HFFc6 (cell line): ENCODE results near the gene ACYP1. TPM values are rescaled to one million over a fixed set of nuclear protein-coding genes. Genes with fewer than 3 reads are reported as not detected.
A peak's percentile ranks its signal among the peaks of the same experiment; 100 is the strongest.
"Not testable (repeated sequence)": the region's sequence is repeated elsewhere in the genome, so short reads cannot be mapped to it uniquely, and the experiment has no call there.

ENCODE experiments used
- DNase-seq: peaks from one replicate; pipeline ENCODE4 v3.0.0-alpha.2; 2018
- H3K27ac Mint-ChIP-seq: 2 replicates; pipeline ENCODE4 v1.8.0; 2020; ENCODE audit warnings: mild to moderate bottlenecking, mixed read lengths
- H3K27me3 Mint-ChIP-seq: 2 replicates; pipeline ENCODE4 v1.8.0; 2021; ENCODE audit warnings: mild to moderate bottlenecking, moderate library complexity, mixed read lengths; ENCODE audit not compliant: insufficient read depth
- H3K36me3 Mint-ChIP-seq: 2 replicates; pipeline ENCODE4 v1.8.0; 2021; ENCODE audit warnings: low read depth, mixed read lengths
- H3K4me1 Mint-ChIP-seq: 2 replicates; pipeline ENCODE4 v1.8.0; 2020; ENCODE audit warnings: low read depth, mixed read lengths
- H3K4me3 Mint-ChIP-seq: 2 replicates; pipeline ENCODE4 v1.8.0; 2020; ENCODE audit warnings: mild to moderate bottlenecking, moderate library complexity, mixed read lengths
- H3K9me3 Mint-ChIP-seq: 2 replicates; pipeline ENCODE4 v1.8.0; 2020; ENCODE audit warnings: mild to moderate bottlenecking, mixed read lengths
- total RNA-seq, 6 experiments: library from RNA; stranded (reverse); fragmentation: NEBNext Ultra II Directional; extraction: Animal tissue kit (Norgen Biotek cat#: 25700); gene quantifications; 2 replicates in 1 of 6; 3 replicates in 5 of 6; pipeline ENCODE4 v1.2.3, GENCODE V29; 2021
- TF ChIP-seq, protein P1 (sequence below): fragments of 200-600 bp; sonication (generic); IDR thresholded peaks from 2 replicates; pipeline ENCODE4 v1.5.0; 2021; ENCODE audit warnings: antibody characterized with exemption, mild to moderate bottlenecking

Gene ACYP1
- total RNA-seq, 6 experiments from 2014 or later = 5.9 to 14.9 (median 11.7) TPM

DNA sequence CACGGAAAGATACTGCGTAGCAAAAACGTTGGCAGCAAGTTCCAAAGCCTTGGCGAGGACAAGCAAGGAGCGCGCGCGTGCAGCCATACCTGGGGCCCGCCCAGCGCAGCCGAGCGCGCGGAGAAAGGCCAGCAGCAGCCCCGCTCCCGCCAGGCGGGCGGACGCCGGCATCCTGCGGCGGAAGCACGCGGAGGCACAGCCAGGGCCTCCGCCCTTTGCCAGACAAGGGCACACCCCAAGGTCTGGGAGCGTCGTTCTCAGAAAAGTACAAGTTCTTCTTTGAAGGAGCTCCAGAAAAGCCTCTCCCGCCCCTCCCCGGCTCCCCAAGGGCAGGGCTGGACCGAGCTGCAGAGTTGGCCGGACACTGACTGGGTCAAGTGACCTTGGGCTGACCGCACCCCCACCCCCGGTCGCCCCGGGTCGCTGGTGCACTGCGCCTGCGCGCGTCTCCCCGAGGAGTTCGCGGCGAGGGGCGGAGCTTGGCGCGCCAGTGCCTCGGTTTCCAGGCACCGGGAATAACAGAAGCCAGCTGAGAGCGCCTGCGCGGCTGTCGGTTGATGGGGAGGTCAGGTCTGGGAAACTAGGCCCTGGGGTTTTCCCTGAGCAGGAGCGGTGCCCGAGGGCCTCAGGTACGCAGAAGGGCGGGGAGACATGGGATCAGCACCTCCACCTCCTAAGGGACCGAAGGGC lies 5.4 kb upstream of the ACYP1 start, which contains the start of gene ZC2HC1C:
TSS of gene ZC2HC1C (plus strand) at position 521 of the 690 bp plus-strand sequence. CDS start 933 bp downstream, outside the sequence.
- Mint-ChIP-seq H3K4me3 (no peak within 1 kb of the TSS), H3K36me3 (no peaks in the 10 kb centered on the region), H3K4me1 (peaks cover 8% of the 10 kb centered on the region), H3K9me3 (no peaks in the 10 kb centered on the region), H3K27ac (peak within 1 kb of the TSS; percentile 27), H3K27me3 (peaks cover 1% of the 10 kb centered on the region)
- TF ChIP-seq, protein P1, sequence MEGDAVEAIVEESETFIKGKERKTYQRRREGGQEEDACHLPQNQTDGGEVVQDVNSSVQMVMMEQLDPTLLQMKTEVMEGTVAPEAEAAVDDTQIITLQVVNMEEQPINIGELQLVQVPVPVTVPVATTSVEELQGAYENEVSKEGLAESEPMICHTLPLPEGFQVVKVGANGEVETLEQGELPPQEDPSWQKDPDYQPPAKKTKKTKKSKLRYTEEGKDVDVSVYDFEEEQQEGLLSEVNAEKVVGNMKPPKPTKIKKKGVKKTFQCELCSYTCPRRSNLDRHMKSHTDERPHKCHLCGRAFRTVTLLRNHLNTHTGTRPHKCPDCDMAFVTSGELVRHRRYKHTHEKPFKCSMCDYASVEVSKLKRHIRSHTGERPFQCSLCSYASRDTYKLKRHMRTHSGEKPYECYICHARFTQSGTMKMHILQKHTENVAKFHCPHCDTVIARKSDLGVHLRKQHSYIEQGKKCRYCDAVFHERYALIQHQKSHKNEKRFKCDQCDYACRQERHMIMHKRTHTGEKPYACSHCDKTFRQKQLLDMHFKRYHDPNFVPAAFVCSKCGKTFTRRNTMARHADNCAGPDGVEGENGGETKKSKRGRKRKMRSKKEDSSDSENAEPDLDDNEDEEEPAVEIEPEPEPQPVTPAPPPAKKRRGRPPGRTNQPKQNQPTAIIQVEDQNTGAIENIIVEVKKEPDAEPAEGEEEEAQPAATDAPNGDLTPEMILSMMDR = no peak
- peak; percentile 74 for DNase-seq

DNA sequence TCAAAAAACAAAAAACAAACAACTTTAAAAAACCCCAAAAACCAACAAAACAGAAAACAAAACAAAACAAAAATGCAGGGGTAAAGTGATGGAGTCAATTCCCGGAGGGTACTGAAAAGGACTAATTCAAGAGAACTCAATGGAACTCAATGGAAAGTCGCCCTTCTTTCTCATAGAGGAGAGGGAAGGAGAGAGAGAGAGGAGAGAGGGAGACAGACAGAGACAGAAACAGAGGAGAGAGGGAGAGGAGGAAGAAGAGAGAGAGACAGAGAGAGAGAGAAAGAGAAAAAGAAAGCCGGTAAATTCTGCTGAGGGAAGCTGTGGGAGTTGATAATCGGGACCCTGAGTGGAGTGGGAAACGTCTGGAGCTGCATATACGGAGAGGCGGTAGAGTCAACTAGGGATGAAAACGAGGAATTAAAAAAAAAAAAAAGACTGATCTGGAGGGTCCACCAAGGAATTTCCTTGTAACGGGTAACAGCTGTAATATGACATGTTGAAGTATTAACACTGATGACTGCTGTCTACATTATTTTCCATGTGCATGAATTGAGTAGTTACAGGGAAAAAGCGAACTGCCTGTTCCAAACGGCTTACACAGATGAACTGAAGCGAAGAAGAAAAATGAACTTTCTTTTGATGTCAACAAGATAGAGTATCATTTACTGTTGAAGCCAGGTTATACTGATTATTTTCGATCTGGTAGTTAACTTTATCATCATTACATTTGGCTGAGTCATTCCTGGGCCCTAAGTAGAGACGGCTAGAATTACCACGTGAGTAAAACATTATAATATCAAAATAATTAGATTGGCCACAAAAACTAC lies 4.7 kb upstream of the ACYP1 start:
- Mint-ChIP-seq H3K4me1 (peaks cover 13% of the 10 kb centered on the region), H3K27me3 (peaks cover 1% of the 10 kb centered on the region), H3K27ac (no peak overlapping the region), H3K4me3 (no peak overlapping the region), H3K9me3 (no peaks in the 10 kb centered on the region), H3K36me3 (no peaks in the 10 kb centered on the region)
- TF ChIP-seq, protein P1 = no peak
- DNase-seq = no peak

DNA sequence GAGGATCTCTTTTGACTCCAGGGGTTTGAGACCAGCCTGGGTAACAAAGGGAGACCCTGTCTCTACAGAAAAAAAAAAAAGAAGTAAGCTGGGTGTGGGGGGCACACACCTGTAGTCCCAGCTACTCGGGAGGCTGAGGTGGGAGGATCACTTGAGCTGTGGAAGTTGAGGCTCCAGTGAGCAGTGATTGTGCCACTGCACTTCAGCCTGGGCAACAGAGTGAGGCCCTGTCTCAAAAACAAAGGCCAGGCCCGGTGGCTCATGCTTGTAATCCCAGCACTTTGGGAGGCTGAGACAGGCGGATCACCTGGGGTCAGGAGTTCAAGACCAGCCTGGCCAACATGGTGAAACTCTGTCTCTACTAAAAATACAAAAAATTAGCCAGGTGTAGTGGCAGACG lies 3.9 kb upstream of the ACYP1 start:
- not testable (repeated sequence) for H3K36me3 Mint-ChIP-seq, DNase-seq, H3K4me3 Mint-ChIP-seq, H3K9me3 Mint-ChIP-seq, H3K27me3 Mint-ChIP-seq, H3K27ac Mint-ChIP-seq
- H3K4me1 Mint-ChIP-seq = peaks cover 21% of the 10 kb centered on the region

DNA sequence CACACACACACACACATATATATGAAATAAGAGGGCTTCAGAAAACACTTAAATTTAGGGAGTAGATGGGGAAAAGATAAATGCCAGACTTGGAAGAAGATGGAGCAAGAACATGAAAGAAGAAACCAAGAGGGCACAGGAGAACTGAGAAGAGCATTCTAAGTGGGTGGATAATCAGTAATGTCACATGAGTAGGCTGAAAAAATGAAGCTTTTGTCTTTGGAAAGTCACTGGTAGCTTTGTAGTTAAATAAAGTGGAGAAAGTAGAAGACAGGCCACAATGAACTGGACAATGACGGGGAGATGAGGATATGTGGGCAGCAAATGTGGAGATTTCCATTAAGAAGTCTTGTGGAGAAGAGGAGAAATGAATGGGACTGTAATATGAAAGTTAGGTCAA lies 3.4 kb upstream of the ACYP1 start:
- no peak for DNase-seq
- H3K9me3 Mint-ChIP-seq = no peaks in the 10 kb centered on the region
- H3K4me1 Mint-ChIP-seq = peaks cover 24% of the 10 kb centered on the region
- H3K4me3 Mint-ChIP-seq = no peak overlapping the region
- no peaks in the 10 kb centered on the region for H3K36me3 Mint-ChIP-seq
- no peak overlapping the region for H3K27ac Mint-ChIP-seq
- peaks cover 1% of the 10 kb centered on the region for H3K27me3 Mint-ChIP-seq
- TF ChIP-seq, protein P1 = no peak

DNA sequence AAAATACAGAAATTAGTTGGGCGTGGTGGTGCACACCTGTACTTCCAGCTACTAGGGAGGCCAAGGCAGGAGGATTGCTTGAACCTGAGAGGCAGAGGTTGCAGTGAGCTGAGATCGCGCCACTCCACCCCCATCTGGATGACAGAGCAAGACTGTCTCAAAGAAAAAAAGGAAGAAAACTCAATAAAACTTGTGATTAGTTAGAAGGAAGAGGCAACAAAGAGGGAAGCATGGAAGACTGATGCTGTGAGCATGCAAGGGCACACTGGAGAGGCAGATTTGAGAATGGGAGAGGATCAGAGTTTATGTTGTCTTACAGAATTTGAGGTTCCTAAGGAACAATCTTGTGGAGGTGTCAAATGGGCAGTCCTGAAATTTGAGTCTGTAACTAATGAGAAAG lies 2.9 kb upstream of the ACYP1 start:
- TF ChIP-seq, protein P1 = no peak
- H3K27me3 Mint-ChIP-seq = peaks cover 1% of the 10 kb centered on the region; the same call in 1 of the 2 replicates
- no peak overlapping the region for H3K27ac Mint-ChIP-seq
- peaks cover 24% of the 10 kb centered on the region for H3K4me1 Mint-ChIP-seq
- no peak overlapping the region for H3K4me3 Mint-ChIP-seq
- no peaks in the 10 kb centered on the region for H3K36me3 Mint-ChIP-seq
- DNase-seq = no peak
- H3K9me3 Mint-ChIP-seq = no peaks in the 10 kb centered on the region

DNA sequence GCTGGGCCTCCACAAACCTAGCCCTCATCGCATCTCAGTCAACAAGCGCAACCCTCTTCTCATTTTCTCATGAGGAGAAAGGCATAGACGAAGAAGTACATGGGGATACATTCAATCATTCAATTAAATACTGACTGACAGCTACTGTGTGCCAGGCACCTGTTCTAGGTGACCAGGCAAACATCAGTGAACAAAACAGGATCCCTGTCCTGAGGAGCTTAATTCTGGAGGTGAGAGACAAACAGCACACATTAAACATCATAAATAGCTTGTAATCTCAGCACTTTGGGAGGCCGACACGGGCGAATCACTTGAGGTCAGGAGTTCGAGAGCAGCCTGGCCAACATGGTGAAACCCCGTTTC lies 362 bp upstream of the ACYP1 start:
- H3K27ac Mint-ChIP-seq = peak overlapping the region; percentile 83; the same call in 1 of the 2 replicates
- DNase-seq = no peak
- H3K27me3 Mint-ChIP-seq = no peaks in the 10 kb centered on the region
- peaks cover 10% of the 10 kb centered on the region for H3K36me3 Mint-ChIP-seq
- H3K4me3 Mint-ChIP-seq = peak overlapping the region; percentile 100
- TF ChIP-seq, protein P1 = no peak
- no peaks in the 10 kb centered on the region for H3K9me3 Mint-ChIP-seq
- H3K4me1 Mint-ChIP-seq = peaks cover 31% of the 10 kb centered on the region
